ENCODE data around the gene PRLH.

DNA sequence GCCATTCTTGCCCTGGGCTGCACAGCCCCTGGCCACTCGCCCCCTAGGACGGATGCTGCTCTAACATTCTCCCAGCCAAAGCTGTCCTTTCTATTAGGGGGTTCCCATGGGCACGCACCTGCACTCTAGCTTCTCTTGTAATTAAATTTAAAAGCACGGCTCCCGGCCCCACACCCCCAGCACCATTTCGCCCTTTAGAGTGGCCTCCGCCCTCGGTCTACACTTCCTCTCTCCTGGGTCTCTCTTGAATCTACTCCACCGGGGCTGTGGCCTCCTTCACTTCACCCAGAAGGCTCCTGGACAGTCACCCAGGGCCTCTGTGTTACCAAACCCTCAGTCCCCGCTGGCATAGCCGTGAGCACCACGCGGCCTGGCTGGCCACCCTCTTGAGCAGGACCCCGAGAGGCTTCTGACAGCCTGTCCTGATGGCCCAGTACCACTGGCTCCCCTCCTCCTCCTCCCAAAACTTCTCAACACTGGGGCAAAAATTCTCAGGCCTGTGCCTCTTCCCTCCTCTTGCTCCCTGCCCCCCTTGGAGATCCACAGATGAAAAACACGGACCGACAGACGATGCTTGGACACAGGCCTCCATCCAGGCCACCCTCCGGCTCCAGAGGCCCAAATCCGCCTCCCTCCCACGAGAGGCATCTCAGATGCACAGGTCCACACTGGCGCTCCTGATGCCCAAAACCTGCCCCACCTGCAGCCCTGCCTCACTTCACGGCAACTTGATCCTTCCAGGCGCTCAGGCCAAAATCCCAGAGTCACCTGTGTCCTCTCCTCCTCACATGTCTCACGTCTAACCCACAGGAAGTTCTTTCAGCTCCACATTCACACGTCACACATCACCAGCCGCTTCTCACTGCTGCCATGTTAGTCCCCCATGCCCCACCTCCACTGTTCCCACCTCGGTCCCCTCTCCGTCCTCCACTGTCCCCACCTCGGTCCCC is 31.1 kb downstream of the PRLH start:
- no peak for TF ChIP-seq CTCF (IDR thresholded peaks at IDR 0.05)
- TF ChIP-seq POLR2A (IDR thresholded peaks at IDR 0.05; ENCODE audit: low read length) = no peak
- TF ChIP-seq, protein P1, sequence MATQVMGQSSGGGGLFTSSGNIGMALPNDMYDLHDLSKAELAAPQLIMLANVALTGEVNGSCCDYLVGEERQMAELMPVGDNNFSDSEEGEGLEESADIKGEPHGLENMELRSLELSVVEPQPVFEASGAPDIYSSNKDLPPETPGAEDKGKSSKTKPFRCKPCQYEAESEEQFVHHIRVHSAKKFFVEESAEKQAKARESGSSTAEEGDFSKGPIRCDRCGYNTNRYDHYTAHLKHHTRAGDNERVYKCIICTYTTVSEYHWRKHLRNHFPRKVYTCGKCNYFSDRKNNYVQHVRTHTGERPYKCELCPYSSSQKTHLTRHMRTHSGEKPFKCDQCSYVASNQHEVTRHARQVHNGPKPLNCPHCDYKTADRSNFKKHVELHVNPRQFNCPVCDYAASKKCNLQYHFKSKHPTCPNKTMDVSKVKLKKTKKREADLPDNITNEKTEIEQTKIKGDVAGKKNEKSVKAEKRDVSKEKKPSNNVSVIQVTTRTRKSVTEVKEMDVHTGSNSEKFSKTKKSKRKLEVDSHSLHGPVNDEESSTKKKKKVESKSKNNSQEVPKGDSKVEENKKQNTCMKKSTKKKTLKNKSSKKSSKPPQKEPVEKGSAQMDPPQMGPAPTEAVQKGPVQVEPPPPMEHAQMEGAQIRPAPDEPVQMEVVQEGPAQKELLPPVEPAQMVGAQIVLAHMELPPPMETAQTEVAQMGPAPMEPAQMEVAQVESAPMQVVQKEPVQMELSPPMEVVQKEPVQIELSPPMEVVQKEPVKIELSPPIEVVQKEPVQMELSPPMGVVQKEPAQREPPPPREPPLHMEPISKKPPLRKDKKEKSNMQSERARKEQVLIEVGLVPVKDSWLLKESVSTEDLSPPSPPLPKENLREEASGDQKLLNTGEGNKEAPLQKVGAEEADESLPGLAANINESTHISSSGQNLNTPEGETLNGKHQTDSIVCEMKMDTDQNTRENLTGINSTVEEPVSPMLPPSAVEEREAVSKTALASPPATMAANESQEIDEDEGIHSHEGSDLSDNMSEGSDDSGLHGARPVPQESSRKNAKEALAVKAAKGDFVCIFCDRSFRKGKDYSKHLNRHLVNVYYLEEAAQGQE (IDR thresholded peaks at IDR 0.05) = no peak
- TF ChIP-seq POLR2AphosphoS2 (conservative IDR thresholded peaks at IDR 0.05; ENCODE audit: low read length) = no peak

Measured in A549 (cell line).